Stomach (tissue), 9 donors: ENCODE results near the gene SERPING1. TPM values are rescaled to one million over a fixed set of nuclear protein-coding genes. Genes with fewer than 3 reads are reported as not detected.

Source experiments
- DNase-seq, 2 donors: peaks; one replicate each; pipeline versions ENCODE4 v3.0.0 to v3.0.0-alpha.2; 2013 to 2019
- H3K27ac ChIP-seq, 5 donors: fragments of 200-600 bp in 4 of 5; sonication (generic) in 4 of 5; one replicate each; pipeline ENCODE4 v1.5.1; 2013 to 2019; ENCODE audit warnings: mild to moderate bottlenecking in 1 of 5, moderate library complexity in 1 of 5
- H3K27me3 ChIP-seq, 3 donors: fragments of 200-600 bp; sonication (generic); one replicate each; pipeline ENCODE4 v1.5.1; 2017 to 2019; ENCODE audit warnings: mixed run types in 1 of 3
- H3K36me3 ChIP-seq, 4 donors: fragments of 200-600 bp; sonication (generic); 1 replicate in 3 of 4; 2 replicates in 1 of 4; pipeline ENCODE4 v1.5.1; 2016 to 2019
- H3K4me1 ChIP-seq, 4 donors: fragments of 200-600 bp; sonication (generic); one replicate each; pipeline ENCODE4 v1.5.1; 2016 to 2019
- H3K4me3 ChIP-seq, 4 donors: fragments of 200-600 bp; sonication (generic) in 3 of 4; one replicate each; pipeline ENCODE4 v1.5.1; 2016 to 2019; ENCODE audit warnings: mild to moderate bottlenecking in 1 of 4
- H3K9me3 ChIP-seq, 4 donors: fragments of 200-600 bp; sonication (generic); one replicate each; pipeline ENCODE4 v1.5.1; 2016 to 2019
- EP300 ChIP-seq: sonication (generic); formaldehyde crosslinking; IDR thresholded peaks from one replicate; pipeline ENCODE4 v1.6.1; 2017; ENCODE audit warnings: antibody characterized with exemption
- POLR2A ChIP-seq, 4 donors: fragments of 450-650 bp; IDR thresholded peaks; one replicate each; pipeline ENCODE4 v1.6.1; 2016; ENCODE audit warnings: antibody characterized with exemption in 4 of 4, control low read depth in 2 of 4, mild to moderate bottlenecking in 1 of 4, moderate library complexity in 1 of 4
- POLR2AphosphoS5 ChIP-seq, 3 donors: sonication (generic); formaldehyde crosslinking; IDR thresholded peaks; one replicate each; pipeline ENCODE4 v1.6.1; 2016; ENCODE audit warnings: antibody characterized with exemption in 3 of 3
- WGBS, 5 donors: extraction: QIAGEN DNeasy Blood & Tissue Kit in 3 of 5; methylation state at CpG; one replicate each; pipeline versions ENCODE4 v1.1.5 to v1.1.7; 2013 to 2018; 5-methylcytosine and 5-hydroxymethylcytosine counted together
- intact Hi-C: fragments of 100-400 bp; cut with DNase I; formaldehyde crosslinking; loops from one replicate; pipeline ENCODE4 v1.15.1; 2023; ENCODE audit warnings: low total_unique reads
- polyA plus RNA-seq, 3 donors: library from polyadenylated mRNA; stranded (reverse); fragments of 200-250 nt; gene quantifications; one replicate each; pipeline ENCODE4 v1.2.3, GENCODE V29; 2013
- total RNA-seq, 5 donors: library from RNA; depleted of rRNA; stranded (reverse); fragments of >200 nt; gene quantifications; one replicate each; pipeline versions ENCODE4 v1.1.0 to v1.2.3, GENCODE V29; 2014 to 2016
- TF ChIP-seq, protein P1 (sequence below), 7 experiments: fragments of 450-650 bp in 4 of 7; fragments of 200-600 bp in 3 of 7; sonication (generic) in 3 of 7; IDR thresholded peaks; one replicate each; pipeline ENCODE4 v1.5.1; 2016 to 2019; ENCODE audit warnings: antibody characterized with exemption in 7 of 7, control low read depth in 2 of 7, mild to moderate bottlenecking in 1 of 7
- donor health status: healthy with polysubstance abuse.
- donor health status: Bipolar disorder and iron deficiency.
- donor health status: healthy.

The SERPING1 gene
- total and polyA plus RNA-seq, 8 donors = 17.4 to 247 (median 133) TPM

DNA sequence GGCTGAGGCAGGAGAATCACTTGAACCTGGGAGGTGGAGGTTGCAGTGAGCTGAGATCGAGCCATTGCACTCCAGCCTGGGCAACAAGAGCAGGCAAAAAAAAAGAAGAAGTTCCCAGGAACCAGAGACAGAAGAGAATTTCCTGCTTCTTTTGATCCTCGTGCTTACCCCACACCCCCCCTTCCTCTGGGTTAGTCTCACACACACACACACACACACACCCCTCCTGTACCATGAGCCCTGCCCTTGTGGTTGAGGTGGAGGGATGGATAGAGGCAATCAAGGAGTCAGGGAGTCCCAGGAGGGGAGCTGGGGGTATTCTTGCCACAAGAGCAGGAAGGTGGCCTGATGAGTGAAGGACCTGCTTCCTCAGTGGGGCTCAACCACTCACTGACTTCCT lies 25.9 kb upstream of the SERPING1 start:
- Histone ChIP-seq H3K4me1 (peaks cover 3 to 23% (median 14%) of the 10 kb centered on the region in 4 donors), H3K9me3 (no peaks in the 10 kb centered on the region), H3K36me3 (no peaks in the 10 kb centered on the region), H3K27me3 (no peaks in the 10 kb centered on the region), H3K27ac (no peak overlapping the region), H3K4me3 (no peak overlapping the region)
- 45 to 76% (median 64%) methylated on average over 2 of the region's 2 CpGs for WGBS, 5 donors
- intact Hi-C loops = no loop called here
- DNase-seq = no peak
- TF ChIP-seq POLR2AphosphoS5 (IDR thresholded peaks at IDR 0.05) (no peak), EP300 (no peak), POLR2A (IDR thresholded peaks at IDR 0.05) (no peak)
- TF ChIP-seq, protein P1, sequence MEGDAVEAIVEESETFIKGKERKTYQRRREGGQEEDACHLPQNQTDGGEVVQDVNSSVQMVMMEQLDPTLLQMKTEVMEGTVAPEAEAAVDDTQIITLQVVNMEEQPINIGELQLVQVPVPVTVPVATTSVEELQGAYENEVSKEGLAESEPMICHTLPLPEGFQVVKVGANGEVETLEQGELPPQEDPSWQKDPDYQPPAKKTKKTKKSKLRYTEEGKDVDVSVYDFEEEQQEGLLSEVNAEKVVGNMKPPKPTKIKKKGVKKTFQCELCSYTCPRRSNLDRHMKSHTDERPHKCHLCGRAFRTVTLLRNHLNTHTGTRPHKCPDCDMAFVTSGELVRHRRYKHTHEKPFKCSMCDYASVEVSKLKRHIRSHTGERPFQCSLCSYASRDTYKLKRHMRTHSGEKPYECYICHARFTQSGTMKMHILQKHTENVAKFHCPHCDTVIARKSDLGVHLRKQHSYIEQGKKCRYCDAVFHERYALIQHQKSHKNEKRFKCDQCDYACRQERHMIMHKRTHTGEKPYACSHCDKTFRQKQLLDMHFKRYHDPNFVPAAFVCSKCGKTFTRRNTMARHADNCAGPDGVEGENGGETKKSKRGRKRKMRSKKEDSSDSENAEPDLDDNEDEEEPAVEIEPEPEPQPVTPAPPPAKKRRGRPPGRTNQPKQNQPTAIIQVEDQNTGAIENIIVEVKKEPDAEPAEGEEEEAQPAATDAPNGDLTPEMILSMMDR (IDR thresholded peaks at IDR 0.05) = no peak

DNA sequence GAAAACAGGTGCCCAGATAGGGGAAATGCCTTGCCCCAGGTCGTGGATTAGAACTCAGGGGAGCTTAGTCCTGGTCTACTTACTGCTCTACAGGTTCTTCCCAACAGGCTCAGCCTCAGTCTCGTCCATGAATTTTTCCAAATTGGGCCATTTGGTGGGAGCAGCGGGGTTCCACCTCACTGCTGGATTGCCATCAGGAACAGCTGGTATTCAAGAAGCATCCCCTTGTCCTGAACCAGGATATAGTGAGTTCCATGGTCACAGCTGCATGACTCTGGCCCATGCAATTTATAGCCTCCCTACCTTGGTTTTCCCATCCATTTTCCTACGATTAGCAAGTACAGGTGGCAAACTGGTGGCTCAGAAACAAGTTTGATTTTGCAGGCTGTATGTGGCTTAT lies 23.4 kb upstream of the SERPING1 start:
- Histone ChIP-seq H3K4me3 (no peak overlapping the region), H3K4me1 (peaks cover 0 to 10% (median 1%) of the 10 kb centered on the region in 4 donors), H3K27ac (no peak overlapping the region), H3K27me3 (no peaks in the 10 kb centered on the region), H3K9me3 (no peaks in the 10 kb centered on the region), H3K36me3 (no peaks in the 10 kb centered on the region)
- TF ChIP-seq POLR2A (IDR thresholded peaks at IDR 0.05) = no peak
- no peak for TF ChIP-seq EP300
- no peak for TF ChIP-seq POLR2AphosphoS5 (IDR thresholded peaks at IDR 0.05)
- TF ChIP-seq, protein P1 (IDR thresholded peaks at IDR 0.05) = no peak
- WGBS, 5 donors = 56 to 74% (median 60%) methylated on average over 4 of the region's 4 CpGs
- intact Hi-C loops = no loop called here
- no peak for DNase-seq

GRCh38 chr11:57584341-57584740 lies 13.1 kb upstream of the SERPING1 start:
- H3K27me3 ChIP-seq = no peaks in the 10 kb centered on the region
- no peak overlapping the region for H3K4me3 ChIP-seq
- no peaks in the 10 kb centered on the region for H3K4me1 ChIP-seq
- TF ChIP-seq, protein P1 (IDR thresholded peaks at IDR 0.05) = no peak
- TF ChIP-seq POLR2AphosphoS5 (IDR thresholded peaks at IDR 0.05) (no peak), POLR2A (IDR thresholded peaks at IDR 0.05) (no peak), EP300 (no peak)
- H3K36me3 ChIP-seq = no peaks in the 10 kb centered on the region
- intact Hi-C loops = no loop called here
- WGBS, 5 donors = 81 to 87% (median 83%) methylated on average over 9 of the region's 9 CpGs
- no peak for DNase-seq
- no peaks in the 10 kb centered on the region for H3K9me3 ChIP-seq
- no peak overlapping the region for H3K27ac ChIP-seq

DNA sequence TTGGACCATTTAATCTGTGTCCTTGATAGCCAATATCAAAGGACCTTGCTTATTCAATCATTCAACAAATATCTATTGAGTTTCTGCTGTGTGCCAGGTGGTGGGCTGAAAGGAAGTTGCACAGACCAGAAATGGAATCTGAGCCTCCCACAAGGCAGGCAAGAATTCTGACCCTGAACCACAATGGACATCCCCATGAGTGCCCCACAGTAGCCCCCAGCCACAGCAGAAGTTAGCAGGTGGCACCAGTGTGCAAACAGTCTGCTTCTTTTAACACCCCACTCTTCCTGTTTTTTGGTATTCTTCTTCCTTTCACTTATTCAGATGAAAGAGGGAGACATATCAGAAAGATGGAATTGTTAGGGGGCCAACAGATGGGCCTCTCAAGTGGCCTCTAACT lies 12.2 kb upstream of the SERPING1 start:
- Histone ChIP-seq H3K27ac (no peak overlapping the region), H3K4me1 (no peaks in the 10 kb centered on the region), H3K27me3 (no peaks in the 10 kb centered on the region), H3K4me3 (no peak overlapping the region), H3K9me3 (no peaks in the 10 kb centered on the region), H3K36me3 (no peaks in the 10 kb centered on the region)
- TF ChIP-seq POLR2A (IDR thresholded peaks at IDR 0.05) (no peak), POLR2AphosphoS5 (IDR thresholded peaks at IDR 0.05) (no peak), EP300 (no peak)
- TF ChIP-seq, protein P1 (IDR thresholded peaks at IDR 0.05) = no peak
- no peak for DNase-seq
- intact Hi-C loops = no loop called here
